Stomach (tissue), 9 donors: Measurements from ENCODE around the gene RAB28. TPM values are rescaled to one million over a fixed set of nuclear protein-coding genes. Genes with fewer than 3 reads are reported as not detected.

ENCODE experiments used
- DNase-seq, 2 donors: peaks; one replicate each; pipeline versions ENCODE4 v3.0.0 to v3.0.0-alpha.2; 2013 to 2019
- H3K27ac ChIP-seq, 5 donors: fragments of 200-600 bp in 4 of 5; sonication (generic) in 4 of 5; one replicate each; pipeline ENCODE4 v1.5.1; 2013 to 2019; ENCODE audit warnings: mild to moderate bottlenecking in 1 of 5, moderate library complexity in 1 of 5
- H3K27me3 ChIP-seq, 3 donors: fragments of 200-600 bp; sonication (generic); one replicate each; pipeline ENCODE4 v1.5.1; 2017 to 2019; ENCODE audit warnings: mixed run types in 1 of 3
- H3K36me3 ChIP-seq, 4 donors: fragments of 200-600 bp; sonication (generic); 1 replicate in 3 of 4; 2 replicates in 1 of 4; pipeline ENCODE4 v1.5.1; 2016 to 2019
- H3K4me1 ChIP-seq, 4 donors: fragments of 200-600 bp; sonication (generic); one replicate each; pipeline ENCODE4 v1.5.1; 2016 to 2019
- H3K4me3 ChIP-seq, 4 donors: fragments of 200-600 bp; sonication (generic) in 3 of 4; one replicate each; pipeline ENCODE4 v1.5.1; 2016 to 2019; ENCODE audit warnings: mild to moderate bottlenecking in 1 of 4
- H3K9me3 ChIP-seq, 4 donors: fragments of 200-600 bp; sonication (generic); one replicate each; pipeline ENCODE4 v1.5.1; 2016 to 2019
- CTCF ChIP-seq, 7 experiments: fragments of 450-650 bp in 4 of 7; fragments of 200-600 bp in 3 of 7; sonication (generic) in 3 of 7; IDR thresholded peaks; one replicate each; pipeline ENCODE4 v1.5.1; 2016 to 2019; ENCODE audit warnings: antibody characterized with exemption in 7 of 7, control low read depth in 2 of 7, mild to moderate bottlenecking in 1 of 7
- EP300 ChIP-seq: sonication (generic); formaldehyde crosslinking; IDR thresholded peaks from one replicate; pipeline ENCODE4 v1.6.1; 2017; ENCODE audit warnings: antibody characterized with exemption
- POLR2A ChIP-seq, 4 donors: fragments of 450-650 bp; IDR thresholded peaks; one replicate each; pipeline ENCODE4 v1.6.1; 2016; ENCODE audit warnings: antibody characterized with exemption in 4 of 4, control low read depth in 2 of 4, mild to moderate bottlenecking in 1 of 4, moderate library complexity in 1 of 4
- POLR2AphosphoS5 ChIP-seq, 3 donors: sonication (generic); formaldehyde crosslinking; IDR thresholded peaks; one replicate each; pipeline ENCODE4 v1.6.1; 2016; ENCODE audit warnings: antibody characterized with exemption in 3 of 3
- WGBS, 5 donors: extraction: QIAGEN DNeasy Blood & Tissue Kit in 3 of 5; methylation state at CpG; one replicate each; pipeline versions ENCODE4 v1.1.5 to v1.1.7; 2013 to 2018; 5-methylcytosine and 5-hydroxymethylcytosine counted together
- intact Hi-C: fragments of 100-400 bp; cut with DNase I; formaldehyde crosslinking; loops from one replicate; pipeline ENCODE4 v1.15.1; 2023; ENCODE audit warnings: low total_unique reads
- polyA plus RNA-seq, 3 donors: library from polyadenylated mRNA; stranded (reverse); fragments of 200-250 nt; gene quantifications; one replicate each; pipeline ENCODE4 v1.2.3, GENCODE V29; 2013
- total RNA-seq, 5 donors: library from RNA; depleted of rRNA; stranded (reverse); fragments of >200 nt; gene quantifications; one replicate each; pipeline versions ENCODE4 v1.1.0 to v1.2.3, GENCODE V29; 2014 to 2016
- donor health status: healthy with polysubstance abuse.
- donor health status: Bipolar disorder and iron deficiency.
- donor health status: healthy.

Gene RAB28
- total and polyA plus RNA-seq, 8 donors = 0.29 to 27.2 (median 14.7) TPM

GRCh38 chr4:13430834-13431568, 53.1 kb downstream of the RAB28 start:
- no peaks in the 10 kb centered on the region for H3K36me3 ChIP-seq
- WGBS, 5 donors = 86 to 91% (median 88%) methylated on average over 9 of the region's 9 CpGs
- H3K27ac ChIP-seq = no peak overlapping the region
- peaks cover 0 to 31% (median 14%) of the 10 kb centered on the region in 4 donors for H3K4me1 ChIP-seq
- TF ChIP-seq CTCF (IDR thresholded peaks at IDR 0.05) (peak in 1 of 7 experiments; percentile 13), POLR2A (IDR thresholded peaks at IDR 0.05) (no peak)
- no peak overlapping the region for H3K4me3 ChIP-seq
- no peaks in the 10 kb centered on the region for H3K27me3 ChIP-seq
- no peaks in the 10 kb centered on the region for H3K9me3 ChIP-seq
- DNase-seq = no peak
- intact Hi-C loops = no loop called here

- Histone ChIP-seq H3K4me3 (no peak overlapping the region), H3K36me3 (peaks cover 0 to 8% (median 7%) of the 10 kb centered on the region in 4 donors), H3K27me3 (no peaks in the 10 kb centered on the region), H3K9me3 (no peaks in the 10 kb centered on the region), H3K27ac (no peak overlapping the region), H3K4me1 (peaks cover 0 to 25% (median 11%) of the 10 kb centered on the region in 4 donors)
- TF ChIP-seq EP300 = no peak
- TF ChIP-seq CTCF (IDR thresholded peaks at IDR 0.05) = no peak
- no peak for TF ChIP-seq POLR2A (IDR thresholded peaks at IDR 0.05)
- TF ChIP-seq POLR2AphosphoS5 (IDR thresholded peaks at IDR 0.05) = no peak
- 61 to 76% (median 68%) methylated on average over 20 of the region's 20 CpGs for WGBS, 5 donors
- intact Hi-C loops = no loop called here
- peak in 1 of 2 donors; percentile 34 for DNase-seq
Observed at GRCh38 chr4:13427599-13428325, 56.4 kb downstream of the RAB28 start.

GRCh38 chr4:13415068-13415785, 68.9 kb downstream of the RAB28 start:
- DNase-seq = peak in 1 of 2 donors; percentile 17
- Histone ChIP-seq H3K27ac (no peak overlapping the region), H3K36me3 (peaks cover 0 to 9% (median 3%) of the 10 kb centered on the region in 4 donors), H3K4me1 (peaks cover 0 to 22% (median 4%) of the 10 kb centered on the region in 4 donors), H3K9me3 (peaks cover 0 to 8% (median 0%) of the 10 kb centered on the region in 4 donors), H3K4me3 (no peak overlapping the region), H3K27me3 (no peaks in the 10 kb centered on the region)
- TF ChIP-seq EP300 (no peak), POLR2A (IDR thresholded peaks at IDR 0.05) (no peak), POLR2AphosphoS5 (IDR thresholded peaks at IDR 0.05) (no peak), CTCF (IDR thresholded peaks at IDR 0.05) (no peak)
- intact Hi-C loops = no loop called here
- WGBS, 5 donors = 93 to 99% (median 97%) methylated on average over 12 to 32 of the region's 32 CpGs

DNA sequence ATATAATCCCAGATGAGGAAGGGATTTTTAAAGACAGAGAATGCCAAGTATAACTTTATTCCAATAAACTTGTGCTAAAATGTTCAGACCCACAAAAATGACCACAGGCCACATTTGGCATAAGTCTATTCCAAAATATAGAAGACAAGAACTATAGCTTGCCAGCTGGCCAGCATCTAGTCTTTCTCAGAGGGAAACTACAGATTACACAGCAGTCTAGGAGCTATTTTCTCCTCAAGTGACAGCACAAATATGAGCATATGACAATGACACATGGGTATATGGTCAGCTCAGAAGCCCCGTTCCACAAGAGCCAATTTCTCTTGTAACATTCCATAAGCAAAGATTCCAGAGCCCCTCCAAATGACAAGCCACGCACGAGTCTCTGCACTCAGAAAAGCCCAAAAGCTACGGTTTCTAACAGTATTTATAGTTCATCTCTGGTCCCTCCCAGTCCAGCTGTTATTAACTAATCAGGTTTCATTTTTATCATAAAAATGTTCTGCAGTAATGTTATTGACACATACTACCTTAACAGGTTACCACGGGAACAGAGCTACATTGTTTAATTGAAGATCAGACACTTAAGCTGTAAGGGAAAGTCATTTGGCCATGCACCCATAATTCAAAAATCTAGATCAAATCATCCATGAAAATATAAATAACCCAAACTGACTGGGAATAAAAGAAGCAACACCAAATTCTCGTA, 70.3 kb downstream of the RAB28 start:
- no peak overlapping the region for H3K4me3 ChIP-seq
- intact Hi-C loops = no loop called here
- H3K27ac ChIP-seq = no peak overlapping the region
- 47 to 65% (median 60%) methylated on average over 6 of the region's 6 CpGs for WGBS, 5 donors
- TF ChIP-seq CTCF (IDR thresholded peaks at IDR 0.05) (no peak), EP300 (no peak), POLR2A (IDR thresholded peaks at IDR 0.05) (no peak), POLR2AphosphoS5 (IDR thresholded peaks at IDR 0.05) (no peak)
- H3K9me3 ChIP-seq = peaks cover 0 to 8% (median 0%) of the 10 kb centered on the region in 4 donors
- H3K36me3 ChIP-seq = peaks cover 0 to 14% (median 3%) of the 10 kb centered on the region in 4 donors
- H3K27me3 ChIP-seq = no peaks in the 10 kb centered on the region
- H3K4me1 ChIP-seq = peaks cover 0 to 22% (median 4%) of the 10 kb centered on the region in 4 donors
- DNase-seq = peak in 1 of 2 donors; percentile 14
